ENCODE results near the gene TPRG1L.

DNA sequence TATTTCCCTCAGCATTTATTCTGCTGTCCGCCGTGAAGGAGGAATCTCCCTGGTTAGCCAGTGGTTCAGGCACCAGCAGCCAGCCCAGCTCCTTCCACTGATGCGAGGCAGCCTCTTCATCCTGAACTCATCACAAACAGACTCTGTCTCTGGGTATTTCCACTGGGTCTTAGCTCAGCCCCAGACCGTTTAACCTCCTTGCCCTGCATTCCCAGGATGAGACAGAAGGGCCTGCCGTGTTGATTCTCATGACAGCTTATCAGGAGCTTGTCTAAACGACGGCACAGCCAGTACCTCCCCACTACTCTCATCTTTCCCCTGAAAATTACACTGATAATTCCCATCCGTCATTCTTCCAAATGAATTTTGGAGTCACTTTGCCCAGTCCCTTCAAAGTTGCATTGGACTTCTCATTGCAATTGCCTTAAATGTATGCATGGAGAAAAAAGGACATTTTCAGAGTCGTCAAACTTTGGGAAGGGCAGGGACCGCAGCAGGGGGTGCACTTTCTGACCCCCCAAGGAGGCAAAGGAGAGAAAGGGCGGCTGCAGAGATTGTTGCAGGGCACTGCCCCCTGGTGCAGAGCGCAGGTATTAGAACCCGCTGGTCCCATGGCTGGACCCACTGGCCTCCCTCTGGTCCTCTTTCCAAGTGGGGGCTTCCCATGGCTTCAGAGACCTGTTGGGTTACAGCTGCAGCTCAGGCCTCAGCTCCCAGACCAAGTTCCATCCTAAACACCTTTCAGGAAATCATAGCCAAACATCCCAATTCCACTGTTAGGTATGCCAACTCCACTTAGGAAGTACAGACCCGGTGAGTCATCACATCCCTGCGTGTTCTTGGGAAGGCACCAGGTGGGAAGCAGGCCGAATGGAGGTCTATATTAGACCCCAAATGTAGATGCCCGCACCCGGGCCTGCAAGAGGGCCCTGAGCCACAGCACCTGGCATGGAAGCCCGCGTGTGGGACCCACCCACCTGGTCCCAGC, 9.8 kb upstream of the TPRG1L start:
- TF ChIP-seq, protein P1, sequence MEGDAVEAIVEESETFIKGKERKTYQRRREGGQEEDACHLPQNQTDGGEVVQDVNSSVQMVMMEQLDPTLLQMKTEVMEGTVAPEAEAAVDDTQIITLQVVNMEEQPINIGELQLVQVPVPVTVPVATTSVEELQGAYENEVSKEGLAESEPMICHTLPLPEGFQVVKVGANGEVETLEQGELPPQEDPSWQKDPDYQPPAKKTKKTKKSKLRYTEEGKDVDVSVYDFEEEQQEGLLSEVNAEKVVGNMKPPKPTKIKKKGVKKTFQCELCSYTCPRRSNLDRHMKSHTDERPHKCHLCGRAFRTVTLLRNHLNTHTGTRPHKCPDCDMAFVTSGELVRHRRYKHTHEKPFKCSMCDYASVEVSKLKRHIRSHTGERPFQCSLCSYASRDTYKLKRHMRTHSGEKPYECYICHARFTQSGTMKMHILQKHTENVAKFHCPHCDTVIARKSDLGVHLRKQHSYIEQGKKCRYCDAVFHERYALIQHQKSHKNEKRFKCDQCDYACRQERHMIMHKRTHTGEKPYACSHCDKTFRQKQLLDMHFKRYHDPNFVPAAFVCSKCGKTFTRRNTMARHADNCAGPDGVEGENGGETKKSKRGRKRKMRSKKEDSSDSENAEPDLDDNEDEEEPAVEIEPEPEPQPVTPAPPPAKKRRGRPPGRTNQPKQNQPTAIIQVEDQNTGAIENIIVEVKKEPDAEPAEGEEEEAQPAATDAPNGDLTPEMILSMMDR (IDR thresholded peaks at IDR 0.05; ENCODE audit: insufficient read depth, low read depth, low read length): peak; percentile 59
- no peak for TF ChIP-seq EZH2 (IDR thresholded peaks at IDR 0.05; ENCODE audit: insufficient read depth, low read length)
